ENCODE results near the gene ZNF678. TPM values are rescaled to one million over a fixed set of nuclear protein-coding genes. Genes with fewer than 3 reads are reported as not detected.

The ZNF678 gene
- total and polyA plus RNA-seq, 2 donors from 2014 or later: 1.3 to 10.0 TPM

DNA sequence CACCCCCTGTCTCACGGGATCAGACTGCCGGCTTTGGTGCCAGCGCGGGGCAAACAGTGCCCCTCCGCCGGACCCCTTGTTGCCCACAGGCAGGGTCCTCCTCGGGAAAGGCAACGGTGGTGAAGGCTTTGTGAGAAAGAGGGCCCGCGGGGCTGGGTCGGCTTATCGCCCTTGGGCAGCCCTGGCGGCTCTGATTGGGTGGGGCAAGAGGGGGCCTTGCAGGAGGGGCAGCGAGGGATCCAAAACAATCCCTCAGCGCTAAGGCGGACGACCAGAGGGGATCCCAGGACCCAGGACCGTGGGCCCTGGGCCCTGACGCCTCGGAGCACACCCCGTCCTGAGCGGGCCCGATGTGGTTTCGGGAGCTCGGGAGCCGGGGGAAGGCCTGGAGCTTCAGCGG lies 3.9 kb upstream of the ZNF678 start:
- intact Hi-C loops (cut with DNase I): no loop called here
- no peak for FAIRE-seq
- H3K27me3 ChIP-seq (ENCODE audit: control insufficient read depth, insufficient read depth, low read length): peaks cover 7% of the 10 kb centered on the region
- no peak overlapping the region for H3K27ac ChIP-seq (ENCODE audit: low read depth in 2 of 2, low read length in 2 of 2)
- DNase-seq: peak in 2 of 5 donors; percentile 45 to 63
- TF ChIP-seq, protein P1, sequence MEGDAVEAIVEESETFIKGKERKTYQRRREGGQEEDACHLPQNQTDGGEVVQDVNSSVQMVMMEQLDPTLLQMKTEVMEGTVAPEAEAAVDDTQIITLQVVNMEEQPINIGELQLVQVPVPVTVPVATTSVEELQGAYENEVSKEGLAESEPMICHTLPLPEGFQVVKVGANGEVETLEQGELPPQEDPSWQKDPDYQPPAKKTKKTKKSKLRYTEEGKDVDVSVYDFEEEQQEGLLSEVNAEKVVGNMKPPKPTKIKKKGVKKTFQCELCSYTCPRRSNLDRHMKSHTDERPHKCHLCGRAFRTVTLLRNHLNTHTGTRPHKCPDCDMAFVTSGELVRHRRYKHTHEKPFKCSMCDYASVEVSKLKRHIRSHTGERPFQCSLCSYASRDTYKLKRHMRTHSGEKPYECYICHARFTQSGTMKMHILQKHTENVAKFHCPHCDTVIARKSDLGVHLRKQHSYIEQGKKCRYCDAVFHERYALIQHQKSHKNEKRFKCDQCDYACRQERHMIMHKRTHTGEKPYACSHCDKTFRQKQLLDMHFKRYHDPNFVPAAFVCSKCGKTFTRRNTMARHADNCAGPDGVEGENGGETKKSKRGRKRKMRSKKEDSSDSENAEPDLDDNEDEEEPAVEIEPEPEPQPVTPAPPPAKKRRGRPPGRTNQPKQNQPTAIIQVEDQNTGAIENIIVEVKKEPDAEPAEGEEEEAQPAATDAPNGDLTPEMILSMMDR (IDR thresholded peaks at IDR 0.05; ENCODE audit: borderline replicate concordance, extremely low read depth, insufficient read depth): no peak
- H3K9ac ChIP-seq (ENCODE audit: low read length in 3 of 3): no peak overlapping the region
- no peak overlapping the region for H3K4me3 ChIP-seq (ENCODE audit: low read length in 3 of 3)
- no peaks in the 10 kb centered on the region for H3K36me3 ChIP-seq (ENCODE audit: control insufficient read depth in 2 of 3, insufficient read depth in 3 of 3, low read length in 3 of 3)
- peaks cover 0 to 3% (median 0%) of the 10 kb centered on the region in 3 donors for H3K9me3 ChIP-seq (ENCODE audit: control insufficient read depth in 2 of 3, insufficient read depth in 1 of 3, low read length in 3 of 3)
- peaks cover 0 to 4% (median 3%) of the 10 kb centered on the region in 3 donors for H3K4me1 ChIP-seq (ENCODE audit: control insufficient read depth in 2 of 3, insufficient read depth in 2 of 3, low read depth in 1 of 3, low read length in 3 of 3)

DNA sequence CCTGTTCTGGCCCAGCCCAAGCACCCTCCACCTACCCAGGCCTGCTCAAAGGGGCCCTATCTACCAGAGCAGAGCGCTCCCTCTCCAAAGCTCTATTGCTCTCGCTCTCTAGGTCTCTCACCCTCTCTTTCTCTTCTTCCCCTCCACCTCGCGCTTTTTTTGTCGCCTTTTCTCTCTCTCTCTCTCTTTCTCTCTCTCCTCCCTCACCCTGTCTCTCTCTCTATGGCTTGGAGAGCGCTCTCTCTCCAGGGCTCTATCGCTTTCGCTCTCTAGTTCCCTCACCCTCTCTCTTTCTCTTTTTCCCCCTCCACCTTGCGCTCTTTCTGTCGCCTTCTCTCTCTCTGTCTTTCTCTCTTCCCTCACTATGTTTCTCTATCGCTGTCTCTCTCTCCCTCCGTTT lies 3.4 kb upstream of the ZNF678 start:
- H3K9me3 ChIP-seq (ENCODE audit: control insufficient read depth in 2 of 3, insufficient read depth in 1 of 3, low read length in 3 of 3): peaks cover 0 to 3% (median 0%) of the 10 kb centered on the region in 3 donors
- no peak overlapping the region for H3K27ac ChIP-seq (ENCODE audit: low read depth in 2 of 2, low read length in 2 of 2)
- no peak for FAIRE-seq
- no peaks in the 10 kb centered on the region for H3K36me3 ChIP-seq (ENCODE audit: control insufficient read depth in 2 of 3, insufficient read depth in 3 of 3, low read length in 3 of 3)
- TF ChIP-seq, protein P1 (IDR thresholded peaks at IDR 0.05; ENCODE audit: borderline replicate concordance, extremely low read depth, insufficient read depth): no peak
- intact Hi-C loops (cut with DNase I): no loop called here
- H3K4me1 ChIP-seq (ENCODE audit: control insufficient read depth in 2 of 3, insufficient read depth in 2 of 3, low read depth in 1 of 3, low read length in 3 of 3): peaks cover 0 to 4% (median 3%) of the 10 kb centered on the region in 3 donors
- H3K27me3 ChIP-seq (ENCODE audit: control insufficient read depth, insufficient read depth, low read length): peaks cover 7% of the 10 kb centered on the region
- no peak overlapping the region for H3K4me3 ChIP-seq (ENCODE audit: low read length in 3 of 3)
- DNase-seq: no peak
- no peak overlapping the region for H3K9ac ChIP-seq (ENCODE audit: low read length in 3 of 3)

DNA sequence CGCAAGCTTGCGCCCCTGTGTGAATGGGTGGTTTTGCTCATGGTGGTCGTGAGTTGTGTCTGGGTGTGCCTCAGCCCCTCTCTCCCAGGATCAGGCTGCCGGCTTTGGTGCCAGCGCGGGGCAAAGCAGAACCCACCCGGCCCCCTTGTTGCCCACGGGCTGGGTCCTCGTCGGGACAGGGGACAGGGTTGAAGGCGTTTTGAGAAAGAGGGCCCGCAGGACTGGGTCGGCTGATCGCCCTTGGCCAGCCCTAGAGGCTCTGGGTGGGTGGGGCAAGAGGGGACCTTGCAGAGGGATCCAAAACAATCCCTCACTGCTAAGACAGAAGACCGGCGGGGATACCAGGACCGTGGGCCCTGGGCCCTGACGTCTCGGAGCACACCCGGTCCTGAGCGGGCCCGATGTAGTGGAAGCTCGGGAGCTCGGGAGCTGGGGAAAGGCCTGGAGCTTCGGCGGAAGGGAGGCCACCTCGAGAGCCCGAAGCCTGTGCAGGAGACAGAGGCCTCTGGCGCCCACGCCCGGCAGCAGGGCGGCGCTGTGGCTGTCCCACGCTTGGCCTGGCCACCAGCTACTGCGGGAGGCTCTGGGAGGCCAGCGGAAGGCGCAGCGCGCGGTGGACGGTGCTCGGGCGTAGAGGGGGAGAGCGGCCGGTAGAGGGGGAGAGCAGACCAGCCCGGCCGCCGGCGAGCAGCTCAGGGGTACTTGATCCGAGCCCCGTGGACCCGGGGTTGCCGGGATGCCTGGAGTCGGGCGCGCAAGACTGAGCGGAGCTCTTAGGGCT lies 2.8 kb upstream of the ZNF678 start:
- Histone ChIP-seq H3K27me3 (ENCODE audit: control insufficient read depth, insufficient read depth, low read length) (peaks cover 7% of the 10 kb centered on the region), H3K4me3 (ENCODE audit: low read length in 3 of 3) (peak overlapping the region in 1 of 3 donors; percentile 26), H3K9me3 (ENCODE audit: control insufficient read depth in 2 of 3, insufficient read depth in 1 of 3, low read length in 3 of 3) (peaks cover 0 to 3% (median 0%) of the 10 kb centered on the region in 3 donors), H3K9ac (ENCODE audit: low read length in 3 of 3) (no peak overlapping the region), H3K4me1 (ENCODE audit: control insufficient read depth in 2 of 3, insufficient read depth in 2 of 3, low read depth in 1 of 3, low read length in 3 of 3) (peaks cover 0 to 4% (median 3%) of the 10 kb centered on the region in 3 donors), H3K36me3 (ENCODE audit: control insufficient read depth in 2 of 3, insufficient read depth in 3 of 3, low read length in 3 of 3) (no peaks in the 10 kb centered on the region), H3K27ac (ENCODE audit: low read depth in 2 of 2, low read length in 2 of 2) (no peak overlapping the region)
- peak; percentile 31 to 66 (median 62) for DNase-seq
- TF ChIP-seq, protein P1 (IDR thresholded peaks at IDR 0.05; ENCODE audit: borderline replicate concordance, extremely low read depth, insufficient read depth): no peak
- no peak for FAIRE-seq
- intact Hi-C loops (cut with DNase I): no loop called here
